HCT116 (cell line): ENCODE results near the gene C10orf53.

Experiments
- EZH2 ChIP-seq: fragments of 200-600 bp; sonication (generic); IDR thresholded peaks from 2 replicates; pipeline ENCODE4 v1.6.1; 2017; ENCODE audit warnings: antibody characterized with exemption, mixed run types
- EZH2phosphoT487 ChIP-seq: fragments of 200-600 bp; IDR thresholded peaks from 2 replicates; pipeline ENCODE4 v1.6.1; 2018; ENCODE audit warnings: antibody characterized with exemption, borderline replicate concordance
- POLR2A ChIP-seq: IDR thresholded peaks from 2 replicates; pipeline ENCODE4 v1.7.0; 2011; ENCODE audit warnings: borderline replicate concordance; ENCODE audit not compliant: insufficient read depth, insufficient read length; ENCODE audit errors: extremely low read depth
- SIN3A ChIP-seq: IDR thresholded peaks from 2 replicates; pipeline ENCODE4 v1.6.1; 2012; ENCODE audit warnings: low read depth
- YY1 ChIP-seq: IDR thresholded peaks from 2 replicates; pipeline ENCODE4 v1.6.1; 2011; ENCODE audit warnings: low read length, low read depth, moderate library complexity, mild to moderate bottlenecking; ENCODE audit not compliant: insufficient replicate concordance; ENCODE audit errors: extremely low read depth
- TF ChIP-seq, protein P1 (sequence below), 3 experiments: fragments of 200-600 bp in 1 of 3; sonication (generic) in 1 of 3; IDR thresholded peaks in 2 of 3; conservative IDR thresholded peaks in 1 of 3; 2 replicates each; pipeline ENCODE4 v1.5.1; 2012 to 2017; ENCODE audit warnings: low read depth in 2 of 3, low read length in 2 of 3, antibody characterized with exemption in 1 of 3, borderline replicate concordance in 1 of 3, control low read depth in 1 of 3, mild to moderate bottlenecking in 1 of 3, mixed read lengths in 1 of 3, mixed run types in 1 of 3, moderate library complexity in 1 of 3; ENCODE audit not compliant: insufficient read depth in 1 of 3

DNA sequence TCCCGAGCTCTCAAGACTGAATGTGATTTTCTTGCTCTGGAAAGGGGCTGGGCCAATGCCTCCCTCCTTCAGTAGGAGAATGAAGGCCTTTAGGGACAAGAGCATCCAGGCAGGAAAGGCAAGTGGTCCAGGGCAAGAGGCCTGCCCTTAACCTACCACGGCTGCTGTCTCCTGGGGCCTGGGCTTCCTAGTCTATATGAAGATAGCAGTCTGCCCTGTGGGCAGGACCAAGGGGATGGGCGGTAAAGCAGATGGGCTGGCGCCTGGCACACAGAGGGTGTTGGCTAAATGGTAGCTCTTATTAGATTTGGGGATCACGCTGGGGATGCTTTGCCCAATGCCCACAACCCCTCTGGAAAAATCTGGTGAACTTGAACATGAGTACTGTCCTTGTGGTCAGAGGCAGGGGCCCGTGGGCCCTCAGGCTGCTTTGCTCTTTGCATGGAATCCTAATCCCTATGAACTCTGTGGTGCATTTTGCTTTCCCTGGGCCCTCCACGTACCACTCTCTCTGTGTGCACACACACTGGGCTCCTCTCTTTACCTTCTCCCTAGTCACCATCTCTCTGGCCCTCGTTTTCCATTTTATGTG lies 45.3 kb upstream of the C10orf53 start:
- TF ChIP-seq, protein P1, sequence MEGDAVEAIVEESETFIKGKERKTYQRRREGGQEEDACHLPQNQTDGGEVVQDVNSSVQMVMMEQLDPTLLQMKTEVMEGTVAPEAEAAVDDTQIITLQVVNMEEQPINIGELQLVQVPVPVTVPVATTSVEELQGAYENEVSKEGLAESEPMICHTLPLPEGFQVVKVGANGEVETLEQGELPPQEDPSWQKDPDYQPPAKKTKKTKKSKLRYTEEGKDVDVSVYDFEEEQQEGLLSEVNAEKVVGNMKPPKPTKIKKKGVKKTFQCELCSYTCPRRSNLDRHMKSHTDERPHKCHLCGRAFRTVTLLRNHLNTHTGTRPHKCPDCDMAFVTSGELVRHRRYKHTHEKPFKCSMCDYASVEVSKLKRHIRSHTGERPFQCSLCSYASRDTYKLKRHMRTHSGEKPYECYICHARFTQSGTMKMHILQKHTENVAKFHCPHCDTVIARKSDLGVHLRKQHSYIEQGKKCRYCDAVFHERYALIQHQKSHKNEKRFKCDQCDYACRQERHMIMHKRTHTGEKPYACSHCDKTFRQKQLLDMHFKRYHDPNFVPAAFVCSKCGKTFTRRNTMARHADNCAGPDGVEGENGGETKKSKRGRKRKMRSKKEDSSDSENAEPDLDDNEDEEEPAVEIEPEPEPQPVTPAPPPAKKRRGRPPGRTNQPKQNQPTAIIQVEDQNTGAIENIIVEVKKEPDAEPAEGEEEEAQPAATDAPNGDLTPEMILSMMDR (IDR thresholded peaks at IDR 0.05 in 2 of 3, conservative IDR thresholded peaks at IDR 0.05 in 1 of 3; ENCODE audit: borderline replicate concordance in 1 of 3, insufficient read depth in 1 of 3, low read depth in 2 of 3, low read length in 2 of 3), result no peak
- TF ChIP-seq SIN3A (no peak), YY1 (no peak), POLR2A (no peak), EZH2phosphoT487 (no peak), EZH2 (no peak)
